GM18858 (cell line): ENCODE data around the gene UNK.

Experiments used
- ATAC-seq: cut with Tn5 transposase; IDR thresholded peaks from one replicate; pipeline ENCODE4 v1.9.1; 2021; ENCODE audit not compliant: unreplicated experiment

Gene UNK

DNA sequence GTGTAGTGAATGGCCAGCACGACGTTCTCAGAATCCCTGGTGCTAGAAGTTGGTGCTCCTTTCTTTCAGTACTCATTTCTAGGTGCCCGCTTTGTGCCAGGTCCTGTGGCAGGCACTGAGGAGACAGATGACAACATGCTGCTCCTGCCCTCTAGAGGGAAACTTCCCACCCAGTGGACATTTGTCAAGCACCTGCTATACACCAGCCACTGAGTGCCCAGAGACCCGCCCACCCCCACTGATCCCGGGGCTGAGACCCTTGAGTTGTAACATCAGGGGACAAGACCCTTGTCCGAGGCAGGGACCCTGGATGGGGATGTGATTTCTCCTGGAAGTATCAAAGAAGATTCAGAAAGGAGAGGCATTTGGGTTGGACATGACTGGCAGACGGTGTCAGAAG is 34.5 kb downstream of the UNK start:
- no peak for ATAC-seq

DNA sequence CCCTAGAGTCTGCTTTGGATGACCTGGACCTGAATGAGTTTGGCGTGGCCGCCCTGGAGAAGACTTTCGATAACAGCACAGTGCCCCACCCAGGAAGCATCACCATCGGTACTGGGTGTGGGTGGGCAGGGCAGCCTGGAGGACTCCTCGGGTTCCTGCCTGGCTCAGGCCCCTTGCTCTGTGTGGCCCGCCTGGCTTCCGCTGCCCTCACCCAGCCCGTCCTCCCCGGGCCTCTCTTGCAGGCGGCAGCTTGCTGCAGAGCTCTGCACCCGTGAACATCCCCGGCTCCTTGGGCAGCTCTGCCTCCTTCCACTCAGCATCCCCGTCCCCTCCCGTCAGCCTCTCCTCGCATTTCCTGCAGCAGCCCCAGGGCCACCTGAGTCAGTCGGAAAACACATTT is 35.1 kb downstream of the UNK start:
- ATAC-seq = no peak

DNA sequence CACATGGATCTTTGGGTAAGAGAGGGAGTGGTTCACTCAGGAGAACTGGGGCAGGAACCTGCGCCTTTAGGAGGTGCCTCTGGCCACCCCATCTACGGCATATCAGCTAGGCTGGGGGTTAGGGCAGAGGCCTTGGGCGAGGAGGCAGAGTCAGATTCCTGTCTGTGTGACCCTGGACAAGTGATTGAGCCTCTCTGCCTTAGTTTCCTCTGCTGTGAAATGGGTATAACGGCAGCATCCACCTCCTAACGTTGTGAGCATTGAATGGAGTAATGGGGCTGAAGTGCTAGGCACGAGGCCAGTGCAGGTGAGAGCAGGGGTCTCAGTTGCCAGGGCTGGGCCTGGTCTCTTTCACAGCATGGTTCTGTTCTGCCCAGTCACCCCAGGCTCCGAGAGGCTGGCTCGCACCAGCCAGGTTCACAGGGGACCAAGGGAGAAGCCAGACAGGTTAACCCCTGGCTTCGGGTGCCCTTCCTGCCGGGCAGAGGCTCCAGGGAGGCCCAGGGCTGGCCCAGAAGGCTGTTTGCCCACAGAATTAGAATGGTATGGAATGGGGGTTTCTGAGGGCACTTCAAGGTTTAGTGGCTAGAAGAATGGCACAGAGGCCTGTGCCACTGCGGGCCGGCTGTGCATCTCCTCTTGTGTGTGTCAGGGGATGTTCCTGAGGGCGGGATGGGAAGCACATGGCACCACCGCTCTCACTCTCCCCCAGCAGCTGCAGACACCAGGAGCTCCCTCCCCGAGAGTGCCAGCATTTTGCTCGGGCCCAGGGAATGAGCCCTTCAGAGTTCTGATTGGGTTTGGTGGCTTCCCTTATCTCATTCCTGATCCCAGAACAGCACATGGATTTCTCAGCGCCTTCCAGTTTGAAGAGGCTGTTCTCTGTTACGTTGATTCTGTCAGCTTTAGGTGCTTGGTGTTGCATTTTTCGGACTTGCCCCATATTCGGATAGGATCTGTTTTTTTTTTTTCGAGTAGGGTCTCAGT is 35.8 kb downstream of the UNK start:
- ATAC-seq = no peak

GRCh38 chr17:75821552-75821951 is 36.9 kb downstream of the UNK start:
- no peak for ATAC-seq

GRCh38 chr17:75822119-75822799 is 37.7 kb downstream of the UNK start:
- ATAC-seq = no peak

DNA sequence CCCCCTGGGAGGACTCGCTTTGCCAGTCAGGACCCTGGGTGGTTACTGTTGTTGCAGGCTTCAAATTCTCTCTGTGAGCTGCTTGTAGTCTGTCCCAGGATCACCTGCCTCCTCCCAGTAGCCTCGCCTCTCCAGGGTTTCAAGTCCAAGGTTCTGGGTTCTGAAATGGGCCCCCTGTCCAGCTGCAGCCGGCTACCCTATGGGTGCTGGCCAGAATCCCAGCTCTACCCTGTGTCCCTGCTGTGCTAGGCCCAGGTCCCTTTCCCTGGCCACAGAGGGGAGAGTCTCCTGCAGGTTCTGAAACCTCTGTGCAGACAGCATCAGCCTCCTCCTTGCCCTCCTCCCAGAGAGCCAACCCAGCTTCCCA is 38.2 kb downstream of the UNK start:
- no peak for ATAC-seq

GRCh38 chr17:75823257-75824041 is 38.8 kb downstream of the UNK start:
- ATAC-seq = no peak

GRCh38 chr17:75824050-75824552 is 39.5 kb downstream of the UNK start:
- ATAC-seq = no peak

GRCh38 chr17:75824666-75825065 is 40.1 kb downstream of the UNK start:
- no peak for ATAC-seq

DNA sequence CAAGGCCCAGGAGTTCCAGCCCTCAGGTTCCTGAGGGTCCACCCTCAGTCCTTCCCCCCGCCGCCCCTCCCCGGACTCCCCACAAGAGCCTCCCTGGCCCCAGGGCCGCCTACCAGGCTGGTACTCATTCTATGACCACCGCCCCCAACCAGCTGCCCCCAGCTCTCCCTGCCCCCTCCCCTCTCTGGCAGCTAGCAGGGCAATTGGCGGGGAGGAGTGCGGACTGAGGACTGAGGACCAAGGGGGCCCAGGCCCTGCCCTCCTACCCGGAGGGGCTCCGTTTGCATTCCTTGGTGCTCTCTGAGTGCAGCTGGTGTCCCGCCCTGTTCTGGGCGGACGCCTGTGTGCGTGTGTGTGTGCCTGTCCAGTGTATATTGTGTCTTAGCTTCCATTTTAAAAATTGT is 40.5 kb downstream of the UNK start:
- no peak for ATAC-seq

- ATAC-seq = no peak
These were observed 41.3 kb downstream of the UNK start for GRCh38 chr17:75825748-75826370.

DNA sequence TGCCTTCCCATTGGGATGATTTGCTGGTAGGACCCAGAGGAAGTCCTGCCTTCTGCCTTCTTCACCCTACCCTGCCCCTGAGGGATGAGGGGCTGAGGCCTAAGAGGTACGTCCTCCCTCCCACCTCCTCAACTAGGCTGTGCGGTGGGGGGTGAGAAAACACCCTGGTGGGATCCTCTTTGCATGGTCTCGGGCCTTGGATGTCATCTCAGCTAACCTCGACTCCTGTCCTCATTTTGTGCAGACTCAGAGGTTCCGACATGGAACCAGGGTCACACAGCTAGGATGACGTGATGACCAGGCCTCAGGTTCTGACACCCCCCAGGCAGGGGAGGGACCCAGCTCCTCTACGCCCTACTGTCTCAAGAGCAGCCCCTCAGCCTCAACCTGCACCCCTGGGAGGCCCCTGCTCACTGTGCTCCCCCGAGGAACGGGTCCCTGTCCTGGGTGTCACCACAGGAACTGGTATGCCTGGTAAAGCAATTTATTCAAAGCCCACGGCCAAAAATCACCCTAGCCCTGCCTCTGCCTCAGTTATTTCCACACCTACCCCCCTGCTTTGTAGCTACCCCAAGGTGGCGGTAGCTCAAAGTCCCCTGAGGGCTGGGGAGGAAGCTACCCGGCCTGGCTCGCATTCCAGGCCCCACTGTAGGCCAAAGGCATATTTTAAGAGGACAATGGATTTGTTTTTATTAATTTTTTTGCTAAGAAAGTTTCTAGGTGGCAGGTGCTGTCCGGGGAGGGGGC is 42.1 kb downstream of the UNK start:
- ATAC-seq = no peak

- ATAC-seq = no peak
These were observed 42.9 kb downstream of the UNK start for GRCh38 chr17:75827308-75828075.

- ATAC-seq = no peak
These were observed 43.4 kb downstream of the UNK start for GRCh38 chr17:75828076-75828400.

GRCh38 chr17:75828741-75829140 is 44.1 kb downstream of the UNK start:
- no peak for ATAC-seq

GRCh38 chr17:75829747-75830146 is 45.1 kb downstream of the UNK start:
- no peak for ATAC-seq

DNA sequence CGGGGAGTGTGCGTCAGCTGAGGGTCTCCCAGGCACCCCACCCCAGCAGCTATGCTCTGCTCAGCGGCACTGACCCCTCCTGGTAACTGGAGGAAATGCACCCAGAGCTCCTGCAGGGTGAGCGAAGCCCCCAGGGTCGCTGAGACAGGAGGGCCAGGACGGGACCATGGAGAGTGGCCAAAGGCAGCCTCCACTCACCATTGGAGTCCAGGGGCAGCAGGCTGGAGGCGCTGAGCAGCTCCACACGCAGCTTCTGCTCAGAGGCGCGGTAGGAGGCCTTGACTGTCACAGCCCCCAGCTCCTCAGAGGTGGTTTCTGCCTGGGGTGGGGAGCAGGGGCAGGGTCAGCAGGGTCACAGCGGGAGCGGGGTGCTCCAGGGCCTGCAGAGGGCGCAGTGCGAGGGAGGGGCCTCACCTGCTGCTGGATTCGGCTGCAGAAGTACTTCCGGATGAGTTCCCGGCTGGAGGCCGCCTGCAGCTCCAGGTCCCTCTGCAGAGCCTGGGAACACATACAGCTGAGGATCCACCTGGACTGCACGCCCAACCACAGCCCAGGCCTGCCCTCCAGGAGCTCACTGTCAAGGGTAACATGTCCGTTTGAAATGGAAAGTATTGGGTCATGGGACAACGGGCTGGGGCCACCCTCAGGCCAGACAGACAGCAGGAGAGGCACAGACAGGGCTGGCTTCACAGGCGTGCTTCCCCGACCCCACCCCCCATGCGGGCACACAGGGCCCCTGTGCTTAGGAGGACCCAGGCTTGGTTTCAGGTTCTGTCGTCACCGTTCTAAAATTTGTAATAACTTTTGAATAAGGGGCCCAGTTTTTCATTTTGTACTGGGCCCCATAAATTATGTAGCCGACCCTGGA is 45.8 kb downstream of the UNK start:
- ATAC-seq = no peak

GRCh38 chr17:75831032-75831571 is 46.5 kb downstream of the UNK start:
- no peak for ATAC-seq
